ENCODE data around the gene OR2M2. TPM values are rescaled to one million over a fixed set of nuclear protein-coding genes. Genes with fewer than 3 reads are reported as not detected.

The OR2M2 gene
- total RNA-seq, 4 donors from 2014 or later = not detected

GRCh38 chr1:248152056-248152827 is 22.4 kb upstream of the OR2M2 start:
- no peak for DNase-seq (ENCODE audit: low spot score in 2 of 2)
- no peak for TF ChIP-seq POLR2A (IDR thresholded peaks at IDR 0.05)
- no peak for TF ChIP-seq EP300 (IDR thresholded peaks at IDR 0.05)
- TF ChIP-seq CTCF (IDR thresholded peaks at IDR 0.05) = no peak
- no peaks in the 10 kb centered on the region for H3K36me3 ChIP-seq
- peaks cover 0 to 5% (median 0%) of the 10 kb centered on the region in 4 donors for H3K9me3 ChIP-seq
- H3K27ac ChIP-seq = no peak overlapping the region
- H3K4me3 ChIP-seq = no peak overlapping the region
- no peaks in the 10 kb centered on the region for H3K4me1 ChIP-seq
- 80 to 85% methylated on average over 5 to 6 of the region's 6 CpGs for WGBS, 2 donors
- no peaks in the 10 kb centered on the region for H3K27me3 ChIP-seq

GRCh38 chr1:248155927-248156326 is 18.7 kb upstream of the OR2M2 start:
- Histone ChIP-seq H3K4me3 (no peak overlapping the region), H3K4me1 (no peaks in the 10 kb centered on the region), H3K36me3 (no peaks in the 10 kb centered on the region), H3K27ac (no peak overlapping the region), H3K9me3 (no peaks in the 10 kb centered on the region), H3K27me3 (no peaks in the 10 kb centered on the region)
- TF ChIP-seq EP300 (IDR thresholded peaks at IDR 0.05) (no peak), POLR2A (IDR thresholded peaks at IDR 0.05) (no peak), CTCF (IDR thresholded peaks at IDR 0.05) (no peak)
- no peak for DNase-seq (ENCODE audit: low spot score in 2 of 2)
- WGBS, 2 donors = 77 to 95% methylated on average over 1 of the region's 1 CpG

GRCh38 chr1:248158758-248159157 is 15.9 kb upstream of the OR2M2 start:
- H3K4me1 ChIP-seq = no peaks in the 10 kb centered on the region
- H3K4me3 ChIP-seq = no peak overlapping the region
- WGBS, 2 donors = 89 to 91% methylated on average over 4 of the region's 4 CpGs
- H3K27ac ChIP-seq = no peak overlapping the region
- DNase-seq (ENCODE audit: low spot score in 2 of 2) = no peak
- TF ChIP-seq POLR2A (IDR thresholded peaks at IDR 0.05) (no peak), CTCF (IDR thresholded peaks at IDR 0.05) (no peak), EP300 (IDR thresholded peaks at IDR 0.05) (no peak)
- H3K27me3 ChIP-seq = no peaks in the 10 kb centered on the region
- H3K36me3 ChIP-seq = no peaks in the 10 kb centered on the region
- no peaks in the 10 kb centered on the region for H3K9me3 ChIP-seq

- WGBS, 2 donors = 88 to 91% methylated on average over 11 to 12 of the region's 12 CpGs
- Histone ChIP-seq H3K9me3 (peaks cover 0 to 10% (median 0%) of the 10 kb centered on the region in 4 donors), H3K4me1 (no peaks in the 10 kb centered on the region), H3K27me3 (no peaks in the 10 kb centered on the region), H3K4me3 (no peak overlapping the region), H3K36me3 (no peaks in the 10 kb centered on the region), H3K27ac (no peak overlapping the region)
- TF ChIP-seq CTCF (IDR thresholded peaks at IDR 0.05) (no peak), POLR2A (IDR thresholded peaks at IDR 0.05) (no peak), EP300 (IDR thresholded peaks at IDR 0.05) (no peak)
- no peak for DNase-seq (ENCODE audit: low spot score in 2 of 2)
Observed at GRCh38 chr1:248164031-248164430, 10.6 kb upstream of the OR2M2 start.

GRCh38 chr1:248165186-248165585 is 9.4 kb upstream of the OR2M2 start:
- no peak overlapping the region for H3K4me3 ChIP-seq
- no peaks in the 10 kb centered on the region for H3K36me3 ChIP-seq
- DNase-seq (ENCODE audit: low spot score in 2 of 2) = no peak
- no peaks in the 10 kb centered on the region for H3K27me3 ChIP-seq
- no peak overlapping the region for H3K27ac ChIP-seq
- 91 to 93% methylated on average over 14 of the region's 14 CpGs for WGBS, 2 donors
- H3K4me1 ChIP-seq = no peaks in the 10 kb centered on the region
- H3K9me3 ChIP-seq = peaks cover 0 to 10% (median 0%) of the 10 kb centered on the region in 4 donors
- TF ChIP-seq POLR2A (IDR thresholded peaks at IDR 0.05) (no peak), CTCF (IDR thresholded peaks at IDR 0.05) (no peak), EP300 (IDR thresholded peaks at IDR 0.05) (no peak)

All from tibial nerve (tissue), 4 donors.